Mucosa of descending colon (tissue), 3 donors: ENCODE data around the gene SYNJ2. TPM values are rescaled to one million over a fixed set of nuclear protein-coding genes. Genes with fewer than 3 reads are reported as not detected.
A peak's percentile ranks its signal among the peaks of the same experiment; 100 is the strongest.

Source experiments
- ATAC-seq: fragments of 200-7000 bp; cut with Tn5 transposase; one replicate; pipeline ENCODE4 v1.9.1; 2020; ENCODE audit warnings: mild to moderate bottlenecking, moderate library complexity
- DNase-seq, 3 donors: peaks; one replicate each; pipeline ENCODE4 v3.0.0-alpha.2; 2020
- H3K36me3 ChIP-seq: fragments of 200-600 bp; one replicate; pipeline ENCODE4 v1.8.0; 2021; ENCODE audit warnings: low read depth, mild to moderate bottlenecking
- H3K4me1 ChIP-seq: fragments of 200-600 bp; one replicate; pipeline ENCODE4 v1.8.0; 2021; ENCODE audit warnings: low read depth, mild to moderate bottlenecking
- H3K4me3 ChIP-seq: fragments of 200-600 bp; one replicate; pipeline ENCODE4 v1.8.0; 2021; ENCODE audit warnings: mild to moderate bottlenecking
- H3K9me3 ChIP-seq: fragments of 200-600 bp; one replicate; pipeline ENCODE4 v1.8.0; 2021; ENCODE audit warnings: mild to moderate bottlenecking
- CTCF ChIP-seq: fragments of 200-600 bp; IDR thresholded peaks from one replicate; pipeline ENCODE4 v1.8.0; 2022; ENCODE audit warnings: antibody characterized with exemption, mild to moderate bottlenecking
- intact Hi-C, 2 donors: fragments of 100-400 bp; cut with DNase I in 1 of 2; cut with micrococcal nuclease in 1 of 2; formaldehyde crosslinking; loops; one replicate each; pipeline versions ENCODE4 v1.11.0 to v1.11.1; 2022; cut with DNase I, micrococcal nuclease
- total RNA-seq, 3 donors: library from RNA; stranded (reverse); fragmentation: NEBNext Ultra II Directional in 2 of 3; extraction: Animal tissue kit (Norgen Biotek cat#: 25700) in 2 of 3; gene quantifications; one replicate each; pipeline versions ENCODE4 v1.2.1 to v1.2.4, GENCODE V29; 2021 to 2023
- donor health status: DM: no; HTN: no; CAD: no; lungs with moderate emphysema.
- donor health status: DM: no; HTN: no; CAD: no.
- donor health status: DM: no; HTN: yes; CAD: no.

Gene SYNJ2
- total RNA-seq, 3 donors from 2014 or later: 28.3 to 45.9 (median 39.6) TPM

GRCh38 chr6:158060455-158061360 lies 79.0 kb downstream of the SYNJ2 start:
- peaks cover 15% of the 10 kb centered on the region for H3K4me1 ChIP-seq
- H3K36me3 ChIP-seq: no peaks in the 10 kb centered on the region
- ATAC-seq (peak; percentile 89), DNase-seq (peak; percentile 64 to 83 (median 78))
- intact Hi-C loops: no loop called here
- H3K4me3 ChIP-seq: no peak overlapping the region
- no peak for TF ChIP-seq CTCF
- H3K9me3 ChIP-seq: no peaks in the 10 kb centered on the region

GRCh38 chr6:158061361-158061708 lies 79.7 kb downstream of the SYNJ2 start:
- DNase-seq (no peak), ATAC-seq (no peak)
- Histone ChIP-seq H3K9me3 (no peaks in the 10 kb centered on the region), H3K4me3 (no peak overlapping the region), H3K36me3 (peaks cover 3% of the 10 kb centered on the region), H3K4me1 (peaks cover 15% of the 10 kb centered on the region)
- TF ChIP-seq CTCF: no peak
- intact Hi-C loops: no loop called here

GRCh38 chr6:158061709-158062461 lies 80.2 kb downstream of the SYNJ2 start:
- no peaks in the 10 kb centered on the region for H3K9me3 ChIP-seq
- peaks cover 15% of the 10 kb centered on the region for H3K4me1 ChIP-seq
- no peak overlapping the region for H3K4me3 ChIP-seq
- intact Hi-C loops: no loop called here
- TF ChIP-seq CTCF: no peak
- ATAC-seq (no peak), DNase-seq (peak in 1 of 3 donors; percentile 19)
- peaks cover 3% of the 10 kb centered on the region for H3K36me3 ChIP-seq

GRCh38 chr6:158063736-158064135 lies 82.1 kb downstream of the SYNJ2 start:
- Histone ChIP-seq H3K4me1 (peaks cover 20% of the 10 kb centered on the region), H3K9me3 (no peaks in the 10 kb centered on the region), H3K36me3 (peaks cover 3% of the 10 kb centered on the region), H3K4me3 (no peak overlapping the region)
- ATAC-seq: no peak
- intact Hi-C loops: no loop called here
- peak in 1 of 3 donors; percentile 11 for DNase-seq
- TF ChIP-seq CTCF: no peak

GRCh38 chr6:158064725-158065251 lies 83.1 kb downstream of the SYNJ2 start:
- H3K36me3 ChIP-seq: peaks cover 3% of the 10 kb centered on the region
- intact Hi-C loops: no loop called here
- no peak for ATAC-seq
- no peaks in the 10 kb centered on the region for H3K9me3 ChIP-seq
- TF ChIP-seq CTCF: no peak
- DNase-seq: peak in 1 of 3 donors; percentile 18
- peaks cover 23% of the 10 kb centered on the region for H3K4me1 ChIP-seq
- no peak overlapping the region for H3K4me3 ChIP-seq
